Heart right ventricle (tissue), 16 donors: ENCODE data around the gene DGCR2. TPM values are rescaled to one million over a fixed set of nuclear protein-coding genes. Genes with fewer than 3 reads are reported as not detected.

ENCODE experiments used
- ATAC-seq, 8 donors: fragments of 200-7000 bp; cut with Tn5 transposase; one replicate each; pipeline ENCODE4 v1.9.1; 2020; ENCODE audit warnings: mild to moderate bottlenecking in 8 of 8, moderate library complexity in 8 of 8, moderate number of reproducible peaks in 1 of 8
- DNase-seq, 2 donors: peaks; one replicate each; pipeline ENCODE4 v3.0.0-alpha.2; 2020
- H3K27ac ChIP-seq, 10 donors: fragments of 200-600 bp; sonication (generic) in 2 of 10; one replicate each; pipeline versions ENCODE4 v1.5.0 to v1.8.0; 2020 to 2022; ENCODE audit warnings: mild to moderate bottlenecking in 3 of 10
- H3K27me3 ChIP-seq, 7 donors: fragments of 200-600 bp; one replicate each; pipeline ENCODE4 v1.8.0; 2021 to 2022; ENCODE audit warnings: mild to moderate bottlenecking in 2 of 7
- H3K36me3 ChIP-seq, 9 donors: fragments of 200-600 bp; sonication (generic) in 1 of 9; one replicate each; pipeline versions ENCODE4 v1.5.0 to v1.8.0; 2020 to 2022; ENCODE audit warnings: mild to moderate bottlenecking in 2 of 9
- H3K4me1 ChIP-seq, 9 donors: fragments of 200-600 bp; sonication (generic) in 1 of 9; one replicate each; pipeline versions ENCODE4 v1.5.0 to v1.8.0; 2020 to 2022; ENCODE audit warnings: mild to moderate bottlenecking in 4 of 9
- H3K4me3 ChIP-seq, 10 donors: fragments of 200-600 bp; sonication (generic) in 2 of 10; one replicate each; pipeline versions ENCODE4 v1.5.0 to v1.8.0; 2020 to 2022; ENCODE audit warnings: mild to moderate bottlenecking in 7 of 10, moderate library complexity in 2 of 10
- H3K9me3 ChIP-seq, 11 donors: fragments of 200-600 bp in 10 of 11; sonication (generic) in 2 of 11; one replicate each; pipeline versions ENCODE4 v1.5.0 to v1.8.0; 2013 to 2022; ENCODE audit warnings: mild to moderate bottlenecking in 2 of 11, control low read depth in 1 of 11, moderate library complexity in 1 of 11
- WGBS, 2 donors: extraction: QIAGEN DNeasy Blood & Tissue Kit; methylation state at CpG; one replicate each; pipeline ENCODE4 v1.1.7; 2013; ENCODE audit warnings: inconsistent platforms in 1 of 2; 5-methylcytosine and 5-hydroxymethylcytosine counted together
- intact Hi-C, 10 donors: fragments of 100-400 bp; cut with DNase I; formaldehyde crosslinking; loops; one replicate each; pipeline versions ENCODE4 v1.11.1 to v1.14.2; 2022
- polyA plus RNA-seq, 2 donors: library from polyadenylated mRNA; stranded (reverse); fragments of 200-250 nt; gene quantifications; one replicate each; pipeline ENCODE4 v1.2.3, GENCODE V29; 2013
- total RNA-seq, 10 donors: library from RNA; stranded (reverse); fragmentation: NEBNext Ultra II Directional in 3 of 10; extraction: Animal tissue kit (Norgen Biotek cat#: 25700) in 3 of 10; gene quantifications; one replicate each; pipeline versions ENCODE4 v1.2.1 to v1.2.4, GENCODE V29; 2021 to 2023
- TF ChIP-seq, protein P1 (sequence below), 9 donors: fragments of 200-600 bp; sonication (generic) in 2 of 9; IDR thresholded peaks; one replicate each; pipeline versions ENCODE4 v1.5.0 to v1.8.0; 2021 to 2022; ENCODE audit warnings: antibody characterized with exemption in 9 of 9, mild to moderate bottlenecking in 5 of 9, moderate library complexity in 1 of 9
- donor health status: Arrhythmogenic right ventricular cardiomyopathy.
- donor health status: ischemic (EF 13 %, LVEDD 7.1; RV severe dilation, severe dysfunction).
- donor health status: healthy with polysubstance abuse.
- donor health status: DM: no; HTN: yes; CAD: no.
- donor health status: DM: no; HTN: no; CAD: no.
- donor health status: ischemic (EF 25% LVEDD 6.9; RV normal size, moderate dysfunction).
- donor health status: ischemic (EF 25% LVEDD 5.7; RV mildly dilated, moderate dysfunction).
- donor health status: healthy.
- donor health status: DM: yes; HTN: yes; CAD: no.
- donor health status: Ischemic cardiomyopathy.
- donor health status: ischemic (EF 35%, LVEDD 5.7; RV mildly dilated, moderate dysfunction).
- donor health status: nonischemic (EF 11% LVEDD 7.7; RV severe dilation, severe dysfunction).
- donor health status: DM: yes; HTN: yes; CAD: no.
- donor health status: PGD.
- donor health status: ischemic (EF 29% LVEDD 5.4; RV normal size, mild dysfunction).
- donor health status: nonischemic (EF 23%, LVEDD 6.1; RV moderate dilation, normal function).

The DGCR2 gene
- total and polyA plus RNA-seq, 12 donors = 17.0 to 58.0 (median 39.1) TPM

DNA sequence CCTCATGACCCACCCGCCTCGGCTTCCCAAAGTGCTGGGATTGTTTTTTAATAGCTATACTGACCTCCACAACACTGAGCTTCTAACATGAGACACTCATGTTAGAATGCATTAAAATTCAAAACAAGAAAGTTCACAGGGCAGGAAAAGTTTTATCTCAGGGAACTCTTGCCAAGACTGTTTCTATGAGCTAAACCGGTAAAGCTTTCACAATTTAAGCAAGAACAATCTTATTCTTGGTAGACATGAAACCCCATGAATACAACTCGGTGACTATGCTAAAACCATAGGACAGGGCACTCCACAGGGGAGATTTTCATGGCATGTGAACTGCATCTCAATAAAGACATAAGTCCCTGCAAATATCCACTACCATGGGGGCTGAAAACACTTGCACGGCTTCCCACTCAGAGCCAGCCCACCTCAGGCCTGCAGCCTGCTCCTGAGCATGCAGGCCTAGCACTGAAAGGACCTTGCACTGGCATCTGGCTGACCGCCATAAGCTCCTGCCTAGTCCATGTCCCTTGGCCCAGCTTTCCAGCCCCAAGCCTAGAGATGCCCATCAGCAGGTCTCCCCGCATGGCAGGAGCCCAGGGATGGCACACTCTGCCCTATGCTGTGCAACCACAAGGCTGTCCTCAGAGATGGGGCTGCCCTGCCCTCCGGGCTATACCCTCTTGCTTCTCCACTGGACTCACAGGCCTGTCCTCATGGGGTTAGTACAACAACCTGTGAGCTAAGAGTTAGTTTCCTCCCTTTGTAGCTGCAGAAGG is 58.4 kb downstream of the DGCR2 start:
- H3K36me3 ChIP-seq = peaks cover 8 to 100% (median 68%) of the 10 kb centered on the region in 9 donors
- intact Hi-C loops = no loop called here

DNA sequence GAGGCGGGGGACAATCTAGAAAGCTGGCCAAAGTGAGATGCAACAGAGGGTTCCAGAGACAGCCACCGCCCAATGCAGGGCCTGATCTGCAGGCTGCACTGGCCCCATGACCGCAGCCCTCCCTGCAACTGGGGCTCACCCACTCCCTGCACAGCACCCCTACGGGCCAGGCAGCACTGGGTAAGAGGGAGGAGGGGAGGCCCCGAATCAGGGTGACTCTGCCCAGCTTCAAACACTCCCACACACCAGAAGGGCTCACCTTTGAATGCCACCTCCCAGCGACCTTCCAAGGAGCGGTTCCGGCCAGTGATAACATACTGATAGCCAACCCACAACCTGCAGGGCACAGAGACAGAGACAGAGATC is 59.3 kb downstream of the DGCR2 start:
- DNase-seq (no peak), ATAC-seq (no peak)
- intact Hi-C loops = no loop called here
- WGBS, 2 donors = 80 to 82% methylated on average over 8 of the region's 8 CpGs
- no peaks in the 10 kb centered on the region for H3K9me3 ChIP-seq
- H3K27me3 ChIP-seq = no peaks in the 10 kb centered on the region
- H3K36me3 ChIP-seq = peaks cover 9 to 100% (median 64%) of the 10 kb centered on the region in 9 donors
- H3K27ac ChIP-seq = no peak overlapping the region
- TF ChIP-seq, protein P1, sequence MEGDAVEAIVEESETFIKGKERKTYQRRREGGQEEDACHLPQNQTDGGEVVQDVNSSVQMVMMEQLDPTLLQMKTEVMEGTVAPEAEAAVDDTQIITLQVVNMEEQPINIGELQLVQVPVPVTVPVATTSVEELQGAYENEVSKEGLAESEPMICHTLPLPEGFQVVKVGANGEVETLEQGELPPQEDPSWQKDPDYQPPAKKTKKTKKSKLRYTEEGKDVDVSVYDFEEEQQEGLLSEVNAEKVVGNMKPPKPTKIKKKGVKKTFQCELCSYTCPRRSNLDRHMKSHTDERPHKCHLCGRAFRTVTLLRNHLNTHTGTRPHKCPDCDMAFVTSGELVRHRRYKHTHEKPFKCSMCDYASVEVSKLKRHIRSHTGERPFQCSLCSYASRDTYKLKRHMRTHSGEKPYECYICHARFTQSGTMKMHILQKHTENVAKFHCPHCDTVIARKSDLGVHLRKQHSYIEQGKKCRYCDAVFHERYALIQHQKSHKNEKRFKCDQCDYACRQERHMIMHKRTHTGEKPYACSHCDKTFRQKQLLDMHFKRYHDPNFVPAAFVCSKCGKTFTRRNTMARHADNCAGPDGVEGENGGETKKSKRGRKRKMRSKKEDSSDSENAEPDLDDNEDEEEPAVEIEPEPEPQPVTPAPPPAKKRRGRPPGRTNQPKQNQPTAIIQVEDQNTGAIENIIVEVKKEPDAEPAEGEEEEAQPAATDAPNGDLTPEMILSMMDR (IDR thresholded peaks at IDR 0.05) = no peak
- H3K4me1 ChIP-seq = peaks cover 0 to 8% (median 5%) of the 10 kb centered on the region in 9 donors
- H3K4me3 ChIP-seq = no peak overlapping the region

More for the DNA sequence above, 58.4 kb downstream of the DGCR2 start:
- Histone ChIP-seq H3K27ac (no peak overlapping the region), H3K4me1 (peaks cover 0 to 8% (median 5%) of the 10 kb centered on the region in 9 donors), H3K9me3 (no peaks in the 10 kb centered on the region), H3K27me3 (no peaks in the 10 kb centered on the region), H3K4me3 (no peak overlapping the region)
- TF ChIP-seq, protein P1 (IDR thresholded peaks at IDR 0.05) = no peak
- WGBS, 2 donors = 78 to 89% methylated on average over 8 of the region's 8 CpGs
- DNase-seq = peak in 1 of 2 donors; percentile 42
- peak in 3 of 8 donors; percentile 10 to 32 (median 25) for ATAC-seq

DNA sequence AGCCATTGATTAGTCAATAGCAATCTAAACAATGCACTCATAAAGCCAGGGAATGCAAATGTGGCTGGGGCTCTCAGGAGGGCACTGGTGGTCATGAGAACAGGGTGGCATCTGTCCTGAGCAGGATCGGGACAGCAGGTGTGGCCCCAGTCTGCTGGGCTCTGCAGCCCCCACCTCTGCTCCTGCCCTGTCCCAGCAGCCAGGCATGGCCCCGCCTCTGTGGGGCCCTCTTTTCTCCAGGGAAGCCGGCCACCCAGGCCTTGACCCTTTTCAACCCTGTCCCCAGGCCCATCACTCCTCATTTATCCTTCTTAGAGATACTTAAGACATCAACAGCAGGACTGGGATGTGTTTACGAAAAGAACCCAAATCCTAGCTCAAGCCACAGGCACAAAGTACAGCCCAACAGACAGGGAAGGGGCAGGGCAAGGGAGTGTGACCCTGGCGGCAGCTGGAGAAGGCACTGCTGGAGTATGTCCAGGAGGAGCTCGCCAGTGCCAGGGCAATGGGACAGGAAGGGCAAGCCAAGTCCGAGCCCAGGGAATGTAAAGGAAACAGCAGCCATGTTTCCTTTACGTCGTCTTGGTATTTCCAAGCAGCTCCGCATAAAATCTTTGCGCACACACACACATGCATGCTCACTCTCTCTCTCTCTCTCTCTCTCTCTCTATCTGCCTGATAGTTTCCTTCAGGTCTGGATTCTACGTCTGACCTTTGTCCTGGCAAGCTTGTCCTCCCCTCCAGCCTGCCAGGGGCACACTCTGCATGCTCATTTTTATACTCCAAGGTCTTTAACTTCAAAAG is 59.9 kb downstream of the DGCR2 start:
- WGBS, 2 donors = 59 to 64% methylated on average over 12 of the region's 12 CpGs
- DNase-seq (no peak), ATAC-seq (peak in 2 of 8 donors; percentile 22 to 35)
- peaks cover 0 to 8% (median 5%) of the 10 kb centered on the region in 9 donors for H3K4me1 ChIP-seq
- no peaks in the 10 kb centered on the region for H3K27me3 ChIP-seq
- intact Hi-C loops = no loop called here
- no peak overlapping the region for H3K4me3 ChIP-seq
- H3K36me3 ChIP-seq = peaks cover 9 to 100% (median 58%) of the 10 kb centered on the region in 9 donors
- H3K9me3 ChIP-seq = no peaks in the 10 kb centered on the region
- TF ChIP-seq, protein P1 (IDR thresholded peaks at IDR 0.05) = no peak
- no peak overlapping the region for H3K27ac ChIP-seq

DNA sequence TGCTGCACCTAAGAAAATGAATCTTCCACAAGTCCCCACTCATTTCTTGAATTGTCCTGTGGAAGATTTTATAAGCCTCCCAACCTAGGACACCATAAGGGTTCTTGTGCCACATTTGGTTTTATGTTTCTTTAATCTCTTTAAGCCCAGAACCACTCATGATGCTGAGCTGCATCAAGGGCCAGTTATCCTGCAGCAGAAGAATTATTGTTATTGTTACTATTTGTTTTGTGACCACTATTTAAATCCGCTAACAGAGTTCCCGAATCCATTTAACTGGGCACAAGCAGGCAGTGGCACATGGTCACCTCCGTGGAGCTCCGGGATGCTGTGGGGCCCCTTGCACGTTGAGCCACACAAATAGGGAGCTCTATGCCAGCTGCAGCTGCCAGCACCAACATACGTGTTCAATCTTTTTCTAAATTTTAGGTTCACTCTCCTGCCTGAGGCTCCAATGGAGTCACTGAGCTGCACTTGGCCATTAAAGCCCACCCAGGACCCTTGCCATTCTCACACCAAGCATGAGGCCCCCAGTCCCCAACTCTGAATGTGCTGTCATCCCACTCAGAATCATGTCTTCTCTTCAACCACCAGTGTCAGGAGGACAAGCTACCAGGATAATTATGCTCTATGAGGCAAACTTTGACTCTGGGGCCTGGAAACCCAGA is 60.6 kb downstream of the DGCR2 start:
- Histone ChIP-seq H3K27ac (no peak overlapping the region), H3K36me3 (peaks cover 5 to 100% (median 59%) of the 10 kb centered on the region in 9 donors), H3K4me1 (peaks cover 0 to 8% (median 5%) of the 10 kb centered on the region in 9 donors), H3K9me3 (no peaks in the 10 kb centered on the region), H3K4me3 (no peak overlapping the region), H3K27me3 (no peaks in the 10 kb centered on the region)
- intact Hi-C loops = no loop called here
- no peak for ATAC-seq
- TF ChIP-seq, protein P1 (IDR thresholded peaks at IDR 0.05) = no peak
- DNase-seq = no peak
- 94 to 95% methylated on average over 6 of the region's 6 CpGs for WGBS, 2 donors
